Mammary epithelial cell (primary cell): Measurements from ENCODE around the gene CDNF.

Experiments
- EZH2 ChIP-seq: IDR thresholded peaks from 2 replicates; pipeline ENCODE4 v1.6.1; 2012; ENCODE audit warnings: low read length, inconsistent platforms, borderline replicate concordance
- TF ChIP-seq, protein P1 (sequence below), 2 donors: IDR thresholded peaks in 1 of 2; conservative IDR thresholded peaks in 1 of 2; 2 replicates each; pipeline ENCODE4 v1.5.1; 2011 to 2012; ENCODE audit warnings: inconsistent platforms in 2 of 2, low read length in 2 of 2, mild to moderate bottlenecking in 2 of 2, control low read depth in 1 of 2, low read depth in 1 of 2; ENCODE audit not compliant: insufficient read depth in 1 of 2; ENCODE audit errors: extremely low read depth in 1 of 2

DNA sequence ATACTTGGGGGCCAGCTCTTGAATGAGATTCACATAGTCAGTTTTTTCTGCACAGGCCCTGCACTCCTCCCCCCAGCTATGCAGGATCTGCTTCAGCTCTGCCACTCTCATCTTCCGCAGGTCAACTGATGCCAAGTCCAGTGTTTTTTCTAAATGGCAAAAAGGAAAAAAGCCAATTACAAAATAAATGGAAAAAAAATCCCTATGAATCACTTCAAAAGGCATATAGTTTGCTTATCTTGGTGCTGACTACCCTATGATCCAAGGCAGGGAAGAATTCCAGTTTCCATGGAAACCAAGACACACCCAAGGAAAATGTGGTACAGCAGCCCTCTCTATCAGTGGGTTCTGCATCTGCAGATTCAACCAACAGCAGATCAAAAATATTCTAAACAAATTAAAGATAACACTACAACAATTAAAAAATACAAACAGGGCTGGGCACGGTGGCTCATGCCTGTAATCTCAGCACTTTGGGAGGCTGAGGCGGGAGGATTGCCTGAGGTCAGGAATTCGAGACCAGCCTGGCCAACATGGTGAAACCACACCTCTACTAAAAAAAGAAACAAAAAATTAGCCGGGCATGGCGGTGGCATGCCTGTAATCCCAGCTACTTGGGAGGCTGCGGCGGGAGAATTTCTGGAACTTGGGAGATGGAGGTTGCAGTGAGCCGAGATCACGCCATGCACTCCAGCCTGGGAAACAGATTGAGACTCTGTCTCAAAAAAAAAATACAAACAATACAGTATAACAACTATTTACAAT, 17.6 kb downstream of the CDNF start:
- TF ChIP-seq, protein P1, sequence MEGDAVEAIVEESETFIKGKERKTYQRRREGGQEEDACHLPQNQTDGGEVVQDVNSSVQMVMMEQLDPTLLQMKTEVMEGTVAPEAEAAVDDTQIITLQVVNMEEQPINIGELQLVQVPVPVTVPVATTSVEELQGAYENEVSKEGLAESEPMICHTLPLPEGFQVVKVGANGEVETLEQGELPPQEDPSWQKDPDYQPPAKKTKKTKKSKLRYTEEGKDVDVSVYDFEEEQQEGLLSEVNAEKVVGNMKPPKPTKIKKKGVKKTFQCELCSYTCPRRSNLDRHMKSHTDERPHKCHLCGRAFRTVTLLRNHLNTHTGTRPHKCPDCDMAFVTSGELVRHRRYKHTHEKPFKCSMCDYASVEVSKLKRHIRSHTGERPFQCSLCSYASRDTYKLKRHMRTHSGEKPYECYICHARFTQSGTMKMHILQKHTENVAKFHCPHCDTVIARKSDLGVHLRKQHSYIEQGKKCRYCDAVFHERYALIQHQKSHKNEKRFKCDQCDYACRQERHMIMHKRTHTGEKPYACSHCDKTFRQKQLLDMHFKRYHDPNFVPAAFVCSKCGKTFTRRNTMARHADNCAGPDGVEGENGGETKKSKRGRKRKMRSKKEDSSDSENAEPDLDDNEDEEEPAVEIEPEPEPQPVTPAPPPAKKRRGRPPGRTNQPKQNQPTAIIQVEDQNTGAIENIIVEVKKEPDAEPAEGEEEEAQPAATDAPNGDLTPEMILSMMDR (conservative IDR thresholded peaks at IDR 0.05 in 1 of 2, IDR thresholded peaks at IDR 0.05 in 1 of 2; ENCODE audit: extremely low read depth in 1 of 2, insufficient read depth in 1 of 2, low read depth in 1 of 2, low read length in 2 of 2), result no peak
- TF ChIP-seq EZH2, result no peak
